C4-2B (cell line): ENCODE measurements around the gene HNF4A.

ENCODE experiments used
- CTCF ChIP-seq: fragments of 450-650 bp; conservative IDR thresholded peaks from 2 replicates; pipeline ENCODE4 v1.5.1; 2017; ENCODE audit warnings: mild to moderate bottlenecking
- ZFX ChIP-seq: fragments of 450-650 bp; IDR thresholded peaks from 2 replicates; pipeline ENCODE4 v1.6.1; 2017

DNA sequence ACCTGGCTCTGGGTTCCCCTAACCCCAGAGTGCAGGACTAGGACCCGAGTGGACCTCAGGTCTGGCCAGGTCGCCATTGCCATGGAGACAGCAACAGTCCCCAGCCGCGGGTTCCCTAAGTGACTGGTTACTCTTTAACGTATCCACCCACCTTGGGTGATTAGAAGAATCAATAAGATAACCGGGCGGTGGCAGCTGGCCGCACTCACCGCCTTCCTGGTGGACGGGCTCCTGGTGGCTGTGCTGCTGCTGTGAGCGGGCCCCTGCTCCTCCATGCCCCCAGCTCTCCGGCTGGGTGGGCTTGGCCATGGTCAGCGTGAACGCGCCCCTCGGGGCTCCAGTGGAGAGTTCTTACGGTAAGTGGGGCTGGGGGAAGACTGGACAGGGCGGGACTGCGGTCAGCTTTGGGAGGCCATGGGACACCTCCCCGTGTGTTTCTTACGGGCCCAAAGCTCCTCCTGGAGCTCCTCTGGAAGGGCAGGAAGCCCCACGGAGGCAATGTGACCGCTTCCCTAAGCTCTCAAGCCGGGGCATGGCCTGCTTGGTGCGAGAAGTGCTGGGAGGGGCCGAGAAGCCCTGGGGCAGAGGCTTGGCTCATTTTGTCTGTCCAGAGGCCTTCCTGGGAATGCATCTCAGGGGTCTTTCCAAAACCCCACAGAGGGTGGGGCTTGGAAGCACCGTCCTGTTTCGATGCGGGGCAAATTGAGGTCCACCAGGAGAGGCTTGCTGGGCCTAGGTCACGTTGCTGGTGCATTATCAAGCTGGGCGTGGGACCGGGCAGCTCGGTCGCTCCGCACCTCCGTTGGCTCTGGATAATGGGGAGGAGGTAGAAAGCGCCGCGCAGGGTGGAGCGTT, at the start of gene HNF4A:
- no peak for TF ChIP-seq CTCF
- no peak for TF ChIP-seq ZFX
